ENCODE results near the gene BRIX1.

- no peak for TF ChIP-seq CTCF (conservative IDR thresholded peaks at IDR 0.05 in 1 of 2, IDR thresholded peaks at IDR 0.05 in 1 of 2; ENCODE audit: low read depth in 1 of 2, low read length in 2 of 2)
- no peak for TF ChIP-seq EZH2 (IDR thresholded peaks at IDR 0.05; ENCODE audit: low read length, missing control alignments)
Measured at GRCh38 chr5:34970552-34970951, 55.0 kb downstream of the BRIX1 start.
